Stimulated activated CD4-positive, alpha-beta T cell treated with anti-CD3 and anti-CD28 coated beads, Interleukin-2, amount 100 ng/mL, for 4 hours (primary cell): ENCODE measurements around the gene AOAH.
A peak's percentile ranks its signal among the peaks of the same experiment; 100 is the strongest.
"Not testable (repeated sequence)": the region's sequence is repeated elsewhere in the genome, so short reads cannot be mapped to it uniquely, and the experiment has no call there.

Experiments used
- DNase-seq: peaks from one replicate; pipeline ENCODE4 v3.0.0-alpha.2; 2020; ENCODE audit warnings: low read depth

AOAH gene

DNA sequence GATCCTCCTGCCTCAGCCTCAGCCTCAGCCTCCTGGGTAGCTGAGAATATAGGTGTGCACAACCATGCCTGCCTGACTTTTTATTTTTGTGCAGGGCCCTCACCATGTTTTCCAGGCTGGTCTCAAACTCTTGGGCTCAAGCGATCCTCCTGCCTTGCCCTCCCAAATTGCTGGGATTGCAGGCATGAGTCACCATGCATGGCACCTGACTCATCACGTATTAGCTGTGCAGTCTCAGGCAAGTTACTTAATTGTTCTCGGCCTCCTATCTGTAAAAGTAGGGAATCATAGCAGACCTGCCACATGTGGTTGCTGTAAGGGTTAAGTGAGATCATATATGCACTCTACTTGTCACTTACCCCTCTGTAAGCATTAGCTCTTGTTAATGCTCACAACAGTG is 217.5 kb downstream of the AOAH start:
- DNase-seq: no peak

DNA sequence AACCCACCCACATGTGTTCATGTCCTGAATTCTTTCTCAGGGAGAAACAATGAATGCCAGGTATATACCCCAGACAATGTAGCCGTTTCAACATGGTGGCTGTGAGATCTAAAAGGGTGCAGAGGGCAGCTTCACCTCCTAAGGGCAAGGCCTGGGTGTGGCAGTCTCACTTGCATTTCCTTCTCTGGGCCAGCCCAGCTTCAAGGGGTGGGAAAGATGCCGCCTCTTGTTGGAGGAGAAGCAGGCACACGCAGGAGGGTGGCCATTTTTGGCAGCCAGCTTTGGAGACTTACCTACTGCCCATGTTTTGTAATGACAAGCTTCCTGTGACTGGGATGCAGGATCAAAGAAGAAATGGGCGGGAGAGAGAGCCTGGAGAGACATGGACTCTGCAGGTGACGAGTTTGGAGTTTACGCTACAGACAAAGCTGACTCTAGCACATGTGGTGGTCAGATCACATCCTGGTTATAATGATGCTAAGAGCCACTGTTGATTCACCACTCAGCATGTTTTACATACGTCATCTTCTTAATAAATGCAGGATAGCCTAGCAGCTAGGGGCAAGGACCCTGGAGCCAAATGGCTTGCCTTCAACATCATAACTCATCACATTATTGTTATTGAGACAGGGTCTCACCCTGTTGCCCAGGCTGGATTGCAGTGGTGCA is 218.0 kb downstream of the AOAH start:
- DNase-seq: no peak

DNA sequence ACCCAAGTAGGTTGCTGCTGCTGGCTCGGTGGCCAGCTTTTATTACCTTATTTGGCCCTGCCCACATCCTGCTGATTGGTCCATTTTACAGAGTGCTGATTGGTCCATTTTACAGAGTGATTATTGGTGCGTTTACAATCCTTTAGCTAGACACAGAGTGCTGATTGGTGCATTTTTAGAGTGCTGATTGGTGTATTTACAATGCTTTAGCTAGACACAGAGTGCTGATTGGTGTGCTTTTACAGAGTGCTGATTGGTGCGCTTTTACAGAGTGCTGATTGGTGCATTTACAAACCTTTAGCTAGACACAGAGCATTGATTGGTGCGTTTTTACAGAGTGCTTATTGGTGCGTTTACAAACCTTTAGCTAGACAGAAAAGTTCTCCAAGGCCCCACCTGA is 219.7 kb downstream of the AOAH start:
- not testable (repeated sequence) for DNase-seq

GRCh38 chr7:36504216-36504615 is 220.1 kb downstream of the AOAH start:
- not testable (repeated sequence) for DNase-seq

- DNase-seq: no peak
Measured at GRCh38 chr7:36497775-36498174, 226.5 kb downstream of the AOAH start.

DNA sequence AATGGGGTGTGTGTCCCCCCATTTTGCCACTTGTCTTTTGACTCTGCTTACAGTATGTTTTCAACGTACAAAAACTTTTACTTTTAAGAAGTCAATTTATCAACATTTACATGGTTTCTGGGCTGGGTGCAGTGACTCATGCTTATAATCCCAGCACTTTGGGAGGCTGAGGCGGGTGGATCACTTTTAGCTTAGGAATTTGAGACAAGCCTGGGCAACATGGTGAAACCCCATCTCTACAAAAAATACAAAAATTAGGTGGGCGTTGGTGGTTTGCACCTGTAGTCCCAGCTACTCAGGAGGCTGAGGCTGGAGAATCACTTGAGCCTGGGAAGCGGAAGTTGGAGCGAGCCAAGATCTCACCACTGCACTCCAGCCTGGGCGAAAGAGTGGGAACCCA is 227.1 kb downstream of the AOAH start:
- not testable (repeated sequence) for DNase-seq

GRCh38 chr7:36496576-36496975 is 227.7 kb downstream of the AOAH start:
- DNase-seq: no peak

GRCh38 chr7:36491317-36491716 is 233.0 kb downstream of the AOAH start:
- no peak for DNase-seq

DNA sequence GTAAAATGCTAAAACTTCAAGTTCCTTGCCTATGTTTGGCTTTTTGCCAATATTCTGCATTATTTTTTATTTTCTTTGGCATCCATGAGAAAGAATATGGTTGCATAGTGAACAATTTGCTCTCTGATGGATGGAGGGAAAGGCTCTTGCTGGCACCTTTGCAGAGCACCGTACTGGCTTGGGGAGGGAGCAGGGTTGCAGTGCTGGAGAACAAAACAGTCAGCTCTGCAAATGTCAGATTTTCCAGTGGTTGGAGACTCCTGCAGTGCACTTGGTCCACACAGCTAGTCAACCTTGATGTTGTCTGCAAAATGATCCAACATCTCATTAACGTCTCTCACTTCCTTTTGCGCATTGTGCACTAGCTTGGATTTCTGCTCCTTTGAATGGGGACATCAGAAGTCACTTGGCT is 233.9 kb downstream of the AOAH start:
- DNase-seq: no peak

DNA sequence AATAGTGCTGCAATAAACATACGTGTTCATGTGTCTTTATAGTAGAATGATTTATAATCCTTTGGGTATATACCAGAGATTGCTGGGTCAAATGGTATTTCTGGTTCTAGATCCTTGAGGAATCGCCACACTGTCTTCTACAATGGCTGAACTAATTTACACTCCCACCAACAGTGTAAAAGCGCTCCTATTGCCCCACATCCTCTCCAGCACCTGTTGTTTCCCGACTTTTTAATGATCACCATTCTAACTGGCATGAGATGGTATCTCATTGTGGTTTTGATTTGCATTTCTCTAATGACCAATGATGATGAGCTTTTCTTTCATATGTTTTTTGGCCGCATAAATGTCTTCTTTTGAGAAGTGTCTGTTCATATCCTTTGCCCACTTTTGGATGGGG is 235.6 kb downstream of the AOAH start:
- DNase-seq: not testable (repeated sequence)

GRCh38 chr7:36487756-36488336 is 236.4 kb downstream of the AOAH start:
- DNase-seq: peak; percentile 15

- no peak for DNase-seq
Measured at GRCh38 chr7:36486336-36486735, 238.0 kb downstream of the AOAH start.

- no peak for DNase-seq
Measured at GRCh38 chr7:36484265-36484664, 240.0 kb downstream of the AOAH start.

DNA sequence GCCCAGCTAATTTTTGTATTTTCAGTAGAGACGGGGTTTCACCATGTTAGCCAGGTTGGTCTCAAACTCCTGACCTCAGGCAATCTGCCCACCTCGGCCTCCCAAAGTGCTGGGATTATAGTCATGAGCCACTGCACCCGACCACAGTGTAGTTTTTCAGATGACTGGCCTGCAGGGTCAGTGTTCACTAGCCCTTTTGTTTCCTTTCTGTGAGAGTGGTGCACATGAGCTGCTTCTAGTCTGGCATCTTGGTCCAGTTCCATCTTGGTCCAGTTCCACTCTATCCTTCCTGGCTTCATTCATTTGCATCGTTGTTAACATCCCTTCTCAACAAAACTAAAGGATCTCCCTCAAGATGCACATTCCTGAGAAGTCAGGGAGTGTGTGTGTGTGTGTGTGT is 240.4 kb downstream of the AOAH start:
- DNase-seq: not testable (repeated sequence)

DNA sequence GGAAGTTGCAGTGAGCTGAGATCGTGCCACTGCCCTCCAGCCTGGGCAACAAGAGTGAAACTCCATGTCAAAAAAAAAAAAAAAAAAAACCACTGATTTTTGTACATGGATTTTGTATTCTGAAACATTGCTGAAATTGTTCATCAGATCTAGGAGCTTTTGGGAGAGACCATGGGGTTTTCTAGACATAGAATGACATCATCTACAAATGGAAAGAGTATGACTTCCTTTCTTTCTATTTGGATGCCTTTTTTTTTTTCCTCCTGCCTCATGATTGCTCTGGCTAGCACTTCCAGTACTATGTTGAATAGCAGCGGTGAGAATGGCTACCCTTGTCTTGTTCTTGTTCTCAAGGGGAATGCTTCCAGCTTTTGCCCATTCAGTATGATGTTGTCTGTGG is 245.5 kb downstream of the AOAH start:
- no peak for DNase-seq

DNA sequence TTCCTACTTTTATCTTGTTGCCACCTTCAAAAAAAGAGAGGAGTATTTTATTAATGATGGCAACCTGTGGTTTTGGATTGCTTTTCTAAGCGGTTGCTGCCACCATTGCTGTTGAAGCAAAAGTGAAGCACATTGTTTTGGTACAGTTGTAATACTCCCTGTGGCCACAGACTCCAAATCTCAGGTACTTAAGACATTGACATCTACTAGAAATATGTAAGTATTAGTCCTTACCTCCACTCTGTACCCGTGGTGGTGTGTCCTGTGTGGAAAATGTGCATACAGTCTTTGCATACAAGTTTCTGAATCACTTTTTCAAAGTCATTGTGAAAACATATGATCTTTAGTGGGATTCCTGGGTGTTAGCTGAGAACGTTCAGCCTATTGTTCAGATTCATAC is 248.9 kb downstream of the AOAH start:
- DNase-seq: no peak

- no peak for DNase-seq
Measured at GRCh38 chr7:36475011-36475342, 249.3 kb downstream of the AOAH start.

- no peak for DNase-seq
Measured at GRCh38 chr7:36474283-36475010, 249.8 kb downstream of the AOAH start.

- no peak for DNase-seq
Measured at GRCh38 chr7:36473454-36474282, 250.6 kb downstream of the AOAH start.

- no peak for DNase-seq
Measured at GRCh38 chr7:36472141-36472729, 252.1 kb downstream of the AOAH start.

DNA sequence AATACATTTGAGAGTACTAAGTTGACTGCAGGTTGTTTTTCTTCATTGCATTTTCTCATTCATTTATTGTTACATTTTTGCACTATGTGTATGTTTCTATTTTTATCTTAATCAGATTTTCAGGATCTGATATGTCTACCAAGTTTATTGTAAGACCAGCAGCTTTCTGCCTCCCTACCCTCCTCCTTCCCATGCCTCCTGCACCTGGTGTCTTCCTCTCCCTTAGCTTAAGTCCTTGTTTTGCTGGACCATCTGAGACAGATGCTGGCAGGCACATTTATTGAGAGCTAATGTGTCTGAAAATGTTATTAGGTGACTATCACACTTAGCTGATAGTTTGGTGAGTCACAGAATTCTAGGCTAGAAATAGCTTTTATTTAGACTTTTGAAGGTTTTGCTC is 255.1 kb downstream of the AOAH start:
- DNase-seq: no peak

DNA sequence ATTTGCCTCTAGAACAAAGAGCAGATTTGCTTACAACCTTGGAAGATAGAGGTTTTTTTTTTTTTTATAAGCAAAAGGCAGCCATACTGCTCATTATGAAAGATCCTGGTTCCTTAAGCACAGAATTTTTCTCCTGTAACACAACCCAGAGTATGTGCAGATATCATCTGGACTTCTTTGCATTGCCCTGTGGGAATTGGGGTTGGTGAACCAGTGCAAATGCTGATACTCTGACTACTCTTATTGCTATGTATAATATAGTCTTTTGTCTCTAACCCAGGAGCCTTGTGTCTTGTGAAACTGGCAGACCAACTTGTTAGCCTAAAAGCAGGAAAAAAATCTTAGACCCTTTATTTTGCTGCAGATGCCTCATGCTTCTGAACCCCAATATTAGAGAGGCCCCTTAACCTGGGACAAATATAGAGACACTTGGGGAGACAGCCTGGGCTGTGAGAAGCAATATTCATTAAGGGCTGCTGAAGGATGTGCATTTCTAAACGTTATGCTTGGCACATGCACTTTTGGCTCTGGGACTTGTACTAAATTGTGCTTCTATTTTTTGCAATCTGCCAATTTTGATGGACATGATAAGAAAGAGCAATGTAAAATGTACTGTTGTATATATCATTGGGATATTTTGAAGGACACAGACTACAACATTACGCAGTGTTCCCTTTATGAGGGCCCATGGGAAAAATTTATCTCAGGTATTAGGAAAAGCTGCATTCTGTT is 255.8 kb downstream of the AOAH start:
- no peak for DNase-seq
